ENCODE measurements around the gene GFOD1.
"Not testable (repeated sequence)": the region's sequence is repeated elsewhere in the genome, so short reads cannot be mapped to it uniquely, and the experiment has no call there.

Gene GFOD1

DNA sequence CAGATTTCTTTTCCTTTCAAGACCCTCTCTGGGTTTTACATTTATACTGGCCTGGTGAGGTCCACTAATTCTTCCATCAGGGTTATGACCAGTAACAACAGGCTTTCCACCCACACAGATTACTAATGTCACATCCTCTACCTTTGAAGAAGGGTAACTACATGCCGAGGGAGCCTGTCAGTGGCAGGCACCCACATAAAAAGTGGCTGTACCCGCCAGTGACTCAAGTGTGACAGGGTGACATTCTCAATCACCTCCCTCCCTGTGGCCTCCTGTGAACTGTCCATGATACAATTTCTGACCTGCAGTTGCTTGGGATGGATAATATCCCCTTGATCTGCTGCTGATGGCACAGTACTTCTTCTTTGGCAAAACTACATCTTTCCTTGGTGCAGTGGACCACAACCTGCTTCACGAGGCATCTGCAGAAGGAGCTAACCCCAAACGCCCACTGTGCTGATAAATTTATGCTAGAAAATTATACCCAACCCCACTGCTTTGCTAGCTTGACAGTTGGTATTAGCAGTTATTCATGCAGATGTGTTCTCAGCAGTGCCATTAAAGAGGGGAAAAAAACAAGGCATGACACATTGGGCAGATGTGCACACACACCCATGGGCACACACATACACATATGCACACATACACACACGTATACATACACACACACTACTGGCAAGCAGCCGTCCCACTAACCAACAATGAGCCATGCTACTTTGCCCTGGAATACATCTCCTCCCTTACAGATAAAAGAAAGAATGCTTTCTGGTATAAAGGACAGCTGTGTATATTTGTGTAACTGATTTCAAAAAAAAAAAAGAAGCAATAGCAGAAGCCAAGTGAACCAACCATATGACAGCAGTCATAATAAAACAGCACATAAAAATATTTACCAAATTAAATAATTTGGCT lies 20.8 kb downstream of the GFOD1 start:
- DNase-seq (ENCODE audit: low read depth in 2 of 2): peak in 1 of 2 experiments; percentile 36

DNA sequence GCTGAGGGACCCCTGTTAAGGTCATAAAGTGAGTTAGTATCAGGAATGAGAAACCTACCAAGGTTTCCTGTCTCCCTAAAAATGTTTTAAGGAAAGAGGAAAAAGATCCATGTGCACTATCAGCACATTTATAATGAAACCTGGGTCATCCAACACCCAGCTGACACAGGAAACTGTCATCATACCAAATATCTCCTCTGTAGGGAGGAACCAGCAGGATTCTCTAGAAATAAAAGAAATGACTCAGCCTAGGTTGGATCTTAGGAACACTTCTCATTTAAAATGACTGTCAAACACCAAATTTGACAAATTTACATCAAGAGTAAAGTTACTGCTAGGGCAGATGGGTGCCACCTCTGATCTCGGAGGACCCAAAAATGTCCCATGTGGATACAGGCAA lies 21.7 kb downstream of the GFOD1 start:
- no peak for DNase-seq (ENCODE audit: low read depth in 2 of 2)

DNA sequence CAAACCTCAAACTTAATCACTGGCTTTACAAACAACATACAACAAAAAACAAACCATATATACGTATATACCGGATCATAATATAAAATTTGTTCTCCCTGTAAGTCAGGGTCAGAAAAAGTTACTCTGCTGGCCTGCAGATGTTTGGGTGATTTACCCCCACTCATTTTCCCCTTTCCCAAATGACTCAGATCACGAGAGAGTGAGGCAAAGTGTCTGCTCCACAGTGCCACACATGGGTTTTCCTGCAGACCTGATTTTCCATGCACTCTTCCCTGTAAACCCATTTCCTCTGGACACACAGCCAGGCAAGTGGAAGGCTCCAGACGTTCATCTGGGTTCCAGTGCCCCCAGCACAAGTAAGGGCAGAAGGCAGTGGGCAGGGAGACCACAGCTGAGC lies 23.5 kb downstream of the GFOD1 start:
- DNase-seq (ENCODE audit: low read depth in 2 of 2): no peak

- no peak for DNase-seq (ENCODE audit: low read depth in 2 of 2)
Observed at GRCh38 chr6:13463328-13463717, 24.1 kb downstream of the GFOD1 start.

GRCh38 chr6:13462458-13463327 lies 24.7 kb downstream of the GFOD1 start:
- no peak for DNase-seq (ENCODE audit: low read depth in 2 of 2)

DNA sequence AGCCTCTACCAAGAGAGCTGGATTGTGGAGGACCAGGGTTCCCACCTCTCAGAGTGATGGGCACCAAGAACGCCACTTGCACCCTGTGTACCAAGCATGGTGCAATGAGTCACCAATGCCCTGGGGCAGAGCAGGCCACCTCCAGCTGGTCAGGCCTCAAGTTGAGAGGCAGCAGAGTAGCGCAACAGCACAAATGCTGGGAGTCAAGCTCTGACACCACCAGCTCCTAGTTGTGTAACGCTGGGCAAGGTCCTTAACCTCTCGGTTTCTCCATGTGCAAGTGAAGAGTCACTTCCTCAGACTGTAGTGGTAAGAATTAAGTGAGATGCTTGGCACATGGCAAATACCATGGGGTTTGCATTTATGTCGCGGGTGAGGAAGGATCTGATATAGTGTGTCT lies 25.6 kb downstream of the GFOD1 start:
- no peak for DNase-seq (ENCODE audit: low read depth in 2 of 2)

GRCh38 chr6:13461307-13461706 lies 26.1 kb downstream of the GFOD1 start:
- no peak for DNase-seq (ENCODE audit: low read depth in 2 of 2)

DNA sequence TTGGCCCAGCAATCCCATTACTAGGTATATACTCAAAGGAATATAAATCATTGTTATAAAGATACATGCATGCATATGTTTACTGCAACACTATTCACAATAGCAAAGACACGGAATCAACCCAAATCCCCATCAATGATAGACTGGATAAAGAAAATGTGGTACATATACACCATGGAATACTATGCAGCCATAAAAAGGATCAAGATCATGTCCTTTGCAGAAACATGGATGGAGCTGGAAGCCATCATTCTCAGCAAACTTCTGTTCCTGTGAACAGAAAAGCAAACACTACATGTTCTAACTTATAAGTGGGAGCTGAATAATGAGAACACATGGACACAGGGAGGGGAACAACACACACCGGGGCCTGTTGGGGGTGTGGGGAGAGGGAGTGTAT lies 27.1 kb downstream of the GFOD1 start:
- not testable (repeated sequence) for DNase-seq (ENCODE audit: low read depth in 2 of 2)

- no peak for DNase-seq (ENCODE audit: low read depth in 2 of 2)
Observed at GRCh38 chr6:13457577-13457976, 29.8 kb downstream of the GFOD1 start.

DNA sequence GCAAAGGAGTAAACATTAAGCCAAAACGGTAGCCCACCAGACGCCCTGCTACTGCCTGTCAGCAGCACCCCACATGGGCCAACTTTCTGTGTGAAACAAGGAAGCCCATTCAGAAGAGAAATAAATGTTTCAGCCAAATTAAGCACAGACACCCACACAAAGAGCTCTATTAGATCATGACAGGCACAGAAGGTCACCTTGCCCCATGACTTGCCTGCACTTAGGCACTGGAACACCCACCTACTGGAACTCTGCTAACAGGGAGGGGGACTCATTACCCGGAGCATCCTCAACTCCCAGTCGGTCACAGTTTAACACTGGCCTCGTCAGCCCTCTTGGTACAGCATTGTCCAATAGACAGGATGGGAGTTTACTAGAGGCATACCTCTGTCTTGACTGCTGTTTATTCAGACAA lies 31.8 kb downstream of the GFOD1 start:
- no peak for DNase-seq (ENCODE audit: low read depth in 2 of 2)

DNA sequence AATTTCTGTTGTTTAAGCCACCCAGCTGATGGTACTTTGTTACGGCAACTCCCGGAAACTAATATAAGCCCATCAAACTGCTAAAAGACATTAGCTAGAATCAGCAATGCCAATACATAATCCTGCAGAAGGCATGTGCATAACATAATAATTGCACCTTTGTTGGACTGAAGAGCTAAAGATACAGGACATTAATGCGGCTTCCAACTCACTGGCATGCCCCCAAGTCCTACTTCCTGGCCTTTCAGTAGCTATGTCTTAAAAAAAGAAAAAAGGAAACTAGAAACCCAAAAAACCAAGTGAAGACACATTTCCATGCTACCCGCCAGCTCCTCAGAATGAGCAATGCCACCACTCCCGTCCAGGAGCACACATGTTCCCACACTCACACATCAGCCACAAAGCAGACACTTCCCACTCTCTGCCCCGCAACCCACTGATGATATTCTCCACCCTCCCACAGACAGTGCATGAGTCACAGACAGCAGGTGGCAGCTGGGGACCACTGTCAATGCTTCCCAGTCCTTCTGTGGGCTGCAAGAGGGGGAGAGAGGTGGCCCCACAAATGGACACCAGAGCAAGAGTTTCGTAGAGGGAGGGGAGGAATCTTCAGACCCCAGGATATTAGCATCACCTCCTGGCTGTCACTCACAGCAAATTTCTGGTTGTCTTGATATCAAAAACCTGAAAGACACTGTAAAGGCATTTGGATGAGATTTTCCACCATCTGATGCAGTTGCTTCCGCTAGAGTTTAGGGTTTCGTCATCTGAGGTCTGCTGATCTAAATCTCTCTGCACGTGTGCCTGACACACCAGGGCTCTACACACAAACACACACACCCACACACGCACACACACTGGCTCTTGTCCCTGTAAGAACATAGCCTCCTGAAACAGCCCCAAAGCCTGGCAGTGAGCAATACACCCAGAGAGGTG lies 32.8 kb downstream of the GFOD1 start:
- peak; percentile 72 to 73 for DNase-seq (ENCODE audit: low read depth in 2 of 2)

GRCh38 chr6:13453771-13454251 lies 33.6 kb downstream of the GFOD1 start:
- DNase-seq (ENCODE audit: low read depth in 2 of 2): peak in 1 of 2 experiments; percentile 19

DNA sequence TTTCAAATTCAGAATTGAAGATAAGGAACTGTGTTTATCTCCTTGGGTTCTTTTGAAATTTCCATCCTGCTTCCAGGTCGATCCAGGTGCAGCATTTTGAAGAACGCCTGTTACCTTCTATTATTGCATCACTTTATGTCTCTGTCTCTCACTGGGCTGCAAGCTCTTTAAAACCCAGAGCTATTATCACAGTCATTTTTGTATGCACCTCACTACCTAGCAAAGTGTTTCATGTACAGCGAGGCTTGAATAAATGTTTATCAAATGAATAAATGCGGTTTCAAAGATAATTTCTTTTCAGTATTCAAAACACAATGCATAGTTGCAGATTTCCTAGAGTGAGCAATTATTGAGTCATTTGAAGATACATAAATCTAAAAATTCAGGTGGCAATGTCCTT lies 34.2 kb downstream of the GFOD1 start:
- no peak for DNase-seq (ENCODE audit: low read depth in 2 of 2)

DNA sequence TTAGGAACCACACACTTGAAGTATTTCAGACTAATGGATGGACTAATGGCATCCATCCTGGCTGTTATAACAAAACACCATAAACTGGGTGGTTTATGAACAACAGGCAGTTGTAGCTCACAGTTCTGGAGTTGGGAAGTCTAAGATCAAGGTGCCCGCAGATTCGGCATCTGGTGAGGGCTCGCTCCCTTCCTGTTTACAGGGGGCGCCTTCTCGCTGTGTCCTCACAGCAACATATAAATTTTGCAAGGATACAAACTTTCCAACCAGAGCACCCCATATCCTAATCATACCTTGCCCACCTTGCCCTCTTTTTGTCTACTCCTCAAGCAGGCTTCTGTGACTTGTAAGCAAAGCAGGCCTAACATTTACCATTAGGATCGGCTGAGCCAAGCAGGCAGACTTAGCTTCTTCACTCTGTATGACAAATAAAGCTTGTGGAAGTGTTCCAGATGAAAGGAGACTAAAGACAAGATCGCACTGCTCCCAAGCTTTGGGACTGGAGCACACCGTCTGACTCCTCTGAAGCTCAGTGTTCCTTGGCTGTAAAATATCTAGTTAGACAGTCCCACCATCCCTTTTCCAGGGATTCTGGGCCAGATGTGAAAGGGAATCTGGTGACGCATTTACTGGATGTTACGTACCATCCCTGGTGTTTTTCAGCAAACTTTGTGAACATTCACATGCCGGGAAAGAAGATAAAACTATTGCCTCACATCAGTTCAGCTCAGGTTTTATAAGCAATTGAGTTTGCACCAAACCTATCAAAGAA lies 34.9 kb downstream of the GFOD1 start:
- DNase-seq (ENCODE audit: low read depth in 2 of 2): no peak

GRCh38 chr6:13451181-13451895 lies 36.1 kb downstream of the GFOD1 start:
- DNase-seq (ENCODE audit: low read depth in 2 of 2): no peak

- DNase-seq (ENCODE audit: low read depth in 2 of 2): no peak
Observed at GRCh38 chr6:13450628-13451027, 36.8 kb downstream of the GFOD1 start.

DNA sequence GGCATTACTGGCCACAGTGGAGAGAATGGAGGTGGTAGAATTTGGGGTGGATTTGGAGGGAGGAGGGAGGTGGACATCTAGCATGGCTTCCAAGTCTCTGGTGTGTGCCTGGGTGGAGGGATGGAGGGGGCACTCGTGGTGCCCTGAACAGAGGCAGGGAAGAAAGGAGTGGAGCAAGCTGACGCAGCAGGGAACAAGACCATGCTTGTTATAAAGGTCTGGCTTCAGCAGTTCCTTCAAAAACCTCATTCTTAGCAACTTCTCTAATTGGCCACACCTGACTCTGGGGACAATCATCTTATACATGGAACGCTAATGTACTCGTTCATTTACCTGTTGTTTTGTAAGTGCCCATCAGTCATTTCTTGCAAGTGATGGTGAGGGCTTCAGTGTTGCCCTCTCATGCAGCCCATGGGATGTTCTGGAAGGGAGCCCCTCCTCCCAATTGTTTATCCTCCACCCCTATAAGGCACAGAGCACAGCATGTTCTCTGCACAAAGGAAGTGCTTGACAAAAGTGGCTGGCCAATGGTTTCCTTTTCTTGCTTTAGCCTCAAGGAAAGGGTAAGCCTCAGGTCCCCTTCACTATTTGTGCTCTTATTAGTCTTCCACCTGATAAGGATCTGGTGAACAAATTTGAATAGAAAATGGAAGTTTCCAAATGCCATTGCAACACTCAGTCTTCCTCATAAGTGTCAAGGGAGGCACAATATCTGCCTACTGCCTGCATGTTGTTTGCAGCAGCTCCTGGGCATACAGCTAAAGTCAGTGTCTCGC lies 39.3 kb downstream of the GFOD1 start:
- DNase-seq (ENCODE audit: low read depth in 2 of 2): no peak

DNA sequence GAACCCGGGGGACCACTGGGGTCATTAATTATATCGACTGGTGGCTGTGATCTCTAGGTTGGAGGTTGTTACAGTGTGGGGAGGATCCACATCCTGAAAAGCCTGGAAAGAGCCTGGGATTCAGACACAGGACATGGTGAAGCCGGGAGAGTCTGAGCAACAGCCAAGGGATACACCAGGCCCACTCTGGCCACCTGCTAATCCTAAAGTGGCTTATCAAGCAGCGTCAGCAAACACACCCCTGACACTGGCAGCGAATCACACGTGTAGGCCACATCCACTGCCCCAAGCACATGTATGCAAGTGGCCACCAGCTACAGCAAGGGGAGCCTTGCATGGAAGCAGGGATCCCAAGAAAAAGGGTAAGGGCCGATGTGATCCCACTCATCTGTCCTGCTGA lies 41.0 kb downstream of the GFOD1 start:
- no peak for DNase-seq (ENCODE audit: low read depth in 2 of 2)

- DNase-seq (ENCODE audit: low read depth in 2 of 2): no peak
Observed at GRCh38 chr6:13445744-13446115, 41.7 kb downstream of the GFOD1 start.

Data from stimulated activated CD4-positive, alpha-beta T cell treated with anti-CD3 and anti-CD28 coated beads, Interleukin-12 subunit alpha, Interleukin-12 subunit beta, amount 100 ng/mL, for 24 hours (primary cell).